HS-27A (cell line): ENCODE results near the gene RNF113B.

ENCODE experiments used
- DNase-seq: peaks from one replicate; pipeline ENCODE4 v3.0.0-alpha.2; 2012; ENCODE audit warnings: low read depth, missing footprints

RNF113B gene

DNA sequence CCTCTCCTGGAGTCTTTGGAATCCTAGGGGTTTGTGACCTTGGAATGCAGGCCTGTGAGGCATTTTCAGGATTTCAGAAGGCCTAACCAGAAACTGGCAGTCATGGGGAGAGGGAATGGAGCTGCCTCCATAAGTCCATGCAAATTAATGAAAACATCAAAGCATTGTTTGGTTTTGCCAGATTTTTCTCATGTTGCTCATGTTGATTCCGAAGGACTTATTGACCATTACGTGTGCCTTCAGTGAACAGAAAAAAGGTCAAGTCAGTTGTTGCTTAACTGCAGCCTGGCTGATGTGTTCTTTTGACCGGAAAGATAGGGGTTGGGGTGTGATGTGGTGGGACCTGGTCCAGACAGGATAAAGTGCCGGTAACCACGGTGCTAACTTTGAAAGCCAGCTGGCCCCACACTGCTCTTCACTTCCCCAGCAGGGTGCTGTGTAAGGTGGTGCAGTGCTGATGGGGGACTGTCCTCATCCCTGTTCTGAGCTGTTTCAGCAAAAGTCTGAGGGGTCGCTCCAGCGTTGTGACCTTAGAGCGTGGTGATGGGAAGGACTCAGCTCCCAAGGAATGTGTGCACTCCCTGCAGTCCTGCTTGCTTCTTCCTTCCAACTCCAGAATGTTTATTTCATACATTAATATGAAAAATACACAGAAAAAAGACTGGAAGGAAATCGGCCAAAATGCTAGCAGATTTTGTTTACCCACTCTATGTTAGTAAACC, 3.5 kb downstream of the RNF113B start:
- DNase-seq: peak; percentile 34

DNA sequence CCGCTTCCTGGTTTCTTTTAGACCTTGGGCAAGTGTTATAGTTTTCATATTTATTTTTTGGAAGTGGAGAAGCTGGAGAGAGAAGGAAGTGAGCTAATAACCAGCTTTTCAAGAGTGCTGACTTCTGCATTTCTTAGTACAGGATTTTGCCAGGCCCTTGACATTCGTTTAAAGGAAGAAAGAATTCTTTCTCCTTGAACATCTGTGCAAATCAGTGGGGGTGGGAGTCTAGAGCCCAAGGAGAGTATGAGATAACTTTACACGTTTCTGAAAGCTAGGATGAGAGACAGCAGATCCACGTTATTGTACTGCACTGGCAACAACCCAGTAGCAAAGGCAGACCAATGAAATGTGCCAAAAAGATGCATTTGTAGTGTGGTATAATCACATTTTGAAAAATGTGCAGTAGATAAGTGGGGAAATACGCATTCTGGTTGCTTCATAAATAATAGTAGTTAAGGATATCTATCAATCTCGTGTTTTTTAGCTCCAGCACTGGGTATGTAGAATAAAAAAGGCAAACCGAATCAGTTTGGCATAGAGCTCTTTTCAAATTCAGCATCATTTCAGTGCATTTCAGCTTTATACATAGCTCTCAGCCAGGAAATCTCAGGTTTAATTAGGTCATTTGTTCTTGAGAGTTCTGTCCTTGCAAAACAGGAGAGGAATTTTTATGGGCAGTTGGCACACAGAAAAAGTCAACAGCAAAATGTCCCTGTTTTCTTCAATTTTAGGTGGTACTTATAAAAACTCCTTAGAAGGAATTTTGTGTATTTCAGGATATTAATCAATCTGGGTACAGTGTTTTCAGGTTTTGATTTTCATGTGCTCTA, 4.3 kb downstream of the RNF113B start:
- DNase-seq: no peak

DNA sequence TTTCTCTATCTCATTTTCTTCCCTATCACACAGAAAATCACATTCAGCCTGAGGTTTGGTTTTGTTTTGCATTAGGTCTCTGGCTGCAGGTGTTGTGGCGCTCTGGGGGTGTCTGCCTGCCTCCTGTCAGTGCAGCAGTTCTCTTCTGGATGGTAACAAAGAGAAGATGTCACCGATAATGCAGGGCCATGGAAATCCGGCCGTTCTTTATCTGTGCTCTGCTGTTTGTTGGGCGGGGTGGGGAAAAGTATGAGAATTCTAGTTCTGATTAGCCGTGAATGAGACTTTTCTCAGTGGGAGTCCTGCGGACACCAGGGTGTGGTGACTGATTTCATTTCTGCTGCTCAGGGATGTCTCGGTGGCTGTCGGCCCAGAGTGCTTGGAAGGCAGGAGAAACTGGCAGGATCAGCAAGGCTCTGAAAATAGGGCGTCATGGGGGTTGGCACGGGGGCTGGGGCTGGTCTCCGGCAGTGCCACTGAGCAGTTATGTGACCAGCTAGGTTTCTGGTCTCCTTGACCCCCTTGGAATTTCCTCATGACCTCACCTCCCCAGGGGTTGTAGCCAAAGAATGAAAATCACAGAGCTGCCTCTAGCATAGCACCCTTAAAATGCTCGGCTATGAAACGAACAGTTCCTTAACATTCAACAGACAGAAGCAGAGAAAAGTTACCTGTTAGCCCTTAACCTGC, 5.0 kb downstream of the RNF113B start:
- no peak for DNase-seq

- DNase-seq: no peak
These were observed 7.7 kb downstream of the RNF113B start for GRCh38 chr13:98169331-98169730.

GRCh38 chr13:98162935-98163334, 14.1 kb downstream of the RNF113B start:
- no peak for DNase-seq

DNA sequence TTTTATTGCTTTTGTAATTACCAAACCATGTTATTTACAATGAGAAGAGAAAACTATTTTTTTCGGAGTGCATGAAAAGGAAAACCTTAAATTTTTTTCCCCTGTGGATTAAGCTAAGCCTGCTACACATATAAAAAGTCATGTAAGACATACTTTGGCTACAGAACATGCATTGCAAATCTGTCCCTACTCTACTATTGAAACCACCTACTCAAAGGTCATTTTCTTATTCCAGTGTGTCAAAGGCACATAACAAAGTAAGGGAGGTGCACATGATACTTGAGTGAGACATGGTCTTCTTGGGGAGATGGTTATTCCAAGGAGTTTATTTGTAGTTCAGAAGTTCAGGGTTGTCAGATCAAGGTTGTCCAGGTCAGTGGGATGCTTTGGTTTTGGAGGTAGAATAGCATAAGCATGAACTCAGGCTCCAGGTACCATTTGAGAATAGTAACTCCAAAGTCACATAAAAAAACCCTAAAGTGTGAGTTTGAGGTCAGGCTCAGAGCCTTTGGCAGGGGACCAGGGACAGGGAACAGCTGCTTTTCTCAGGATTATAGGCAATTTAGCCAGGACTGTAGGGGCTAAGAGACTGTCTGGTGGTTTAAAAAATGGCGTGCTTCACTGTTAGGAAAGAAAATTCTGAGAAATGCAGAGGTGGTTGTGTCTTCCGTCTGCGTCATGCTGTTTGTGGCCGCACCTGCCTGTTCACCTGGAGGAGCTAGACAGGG, 18.7 kb downstream of the RNF113B start:
- DNase-seq: no peak

- no peak for DNase-seq
These were observed 19.5 kb downstream of the RNF113B start for GRCh38 chr13:98157609-98158008.

DNA sequence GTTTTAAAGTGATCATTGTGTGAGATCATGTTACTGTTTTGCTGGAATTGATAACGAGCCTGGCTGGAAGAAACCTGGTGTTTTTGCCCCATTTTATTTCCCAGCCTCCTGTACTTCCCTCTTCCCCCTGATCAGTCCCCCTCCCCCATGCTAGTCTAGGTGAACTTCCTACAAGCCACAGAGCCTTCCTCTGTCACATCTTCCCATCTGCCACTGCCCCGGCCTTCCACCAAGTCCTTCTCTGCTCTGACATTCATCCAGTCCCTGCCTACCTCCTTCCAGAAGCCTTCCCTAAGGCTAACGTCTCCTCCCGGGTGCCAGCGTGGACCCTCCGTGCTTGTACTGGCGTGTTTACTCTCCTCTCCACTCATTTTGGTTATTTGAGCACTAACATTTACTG, 19.9 kb downstream of the RNF113B start:
- DNase-seq: no peak

- DNase-seq: no peak
These were observed 20.8 kb downstream of the RNF113B start for GRCh38 chr13:98156259-98156658.

- no peak for DNase-seq
These were observed 21.5 kb downstream of the RNF113B start for GRCh38 chr13:98155475-98156109.

GRCh38 chr13:98150832-98151479, 26.1 kb downstream of the RNF113B start:
- DNase-seq: no peak

GRCh38 chr13:98147521-98147920, 29.5 kb downstream of the RNF113B start:
- DNase-seq: no peak

- DNase-seq: no peak
These were observed 32.2 kb downstream of the RNF113B start for GRCh38 chr13:98144801-98145350.

- no peak for DNase-seq
These were observed 32.9 kb downstream of the RNF113B start for GRCh38 chr13:98144027-98144741.

GRCh38 chr13:98143601-98144026, 33.5 kb downstream of the RNF113B start:
- DNase-seq: no peak

GRCh38 chr13:98143157-98143553, 33.9 kb downstream of the RNF113B start:
- no peak for DNase-seq

- no peak for DNase-seq
These were observed 34.5 kb downstream of the RNF113B start, which contains the start of gene FARP1 for GRCh38 chr13:98142380-98143156. TSS of gene FARP1 (plus strand) at chr13:98143094. CDS start at chr13:98213243, 70,149 bp downstream.

DNA sequence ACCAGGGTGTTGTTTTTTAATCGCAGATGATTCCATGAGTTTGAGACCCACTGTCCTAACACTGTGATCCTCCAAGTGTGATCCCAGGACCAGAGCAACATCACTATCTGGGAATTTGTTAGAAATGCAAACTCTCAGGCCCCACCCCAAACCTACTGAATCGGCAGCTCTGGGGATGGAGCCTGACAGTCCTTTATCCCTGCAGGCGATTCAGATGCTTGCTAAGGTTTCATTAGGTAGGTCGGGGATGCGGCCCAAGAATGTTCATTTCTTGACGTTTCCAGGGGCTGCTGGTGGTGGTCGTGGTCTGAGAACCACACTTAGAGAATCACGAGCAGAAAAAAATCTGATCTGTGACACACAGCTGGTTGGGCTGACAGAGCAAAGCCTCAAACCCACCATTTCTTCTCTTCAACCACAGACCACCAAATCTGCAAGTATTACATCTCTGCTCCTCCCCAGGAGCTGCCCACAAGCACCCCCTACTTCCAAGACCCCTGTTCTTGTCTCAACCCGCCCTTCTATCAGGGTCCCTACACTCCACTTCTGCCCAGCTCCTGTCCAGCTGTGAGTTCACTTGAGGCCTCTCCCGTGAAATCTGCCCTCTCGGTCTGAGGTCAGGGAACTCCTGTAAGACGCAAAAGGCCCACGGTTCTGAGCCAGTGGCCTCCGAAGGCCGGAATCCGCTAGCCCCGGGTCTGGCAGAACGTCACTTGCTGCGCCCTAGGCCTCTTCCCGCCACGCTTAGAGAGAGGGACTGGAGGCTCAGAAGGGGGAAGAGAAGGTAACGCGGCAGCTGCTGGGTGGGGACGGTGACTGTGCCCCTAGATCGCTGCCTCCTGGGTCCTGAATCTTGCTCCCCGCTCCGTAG, 35.3 kb downstream of the RNF113B start:
- no peak for DNase-seq
